ENCODE results near the gene GAS2L1.

Gene GAS2L1

DNA sequence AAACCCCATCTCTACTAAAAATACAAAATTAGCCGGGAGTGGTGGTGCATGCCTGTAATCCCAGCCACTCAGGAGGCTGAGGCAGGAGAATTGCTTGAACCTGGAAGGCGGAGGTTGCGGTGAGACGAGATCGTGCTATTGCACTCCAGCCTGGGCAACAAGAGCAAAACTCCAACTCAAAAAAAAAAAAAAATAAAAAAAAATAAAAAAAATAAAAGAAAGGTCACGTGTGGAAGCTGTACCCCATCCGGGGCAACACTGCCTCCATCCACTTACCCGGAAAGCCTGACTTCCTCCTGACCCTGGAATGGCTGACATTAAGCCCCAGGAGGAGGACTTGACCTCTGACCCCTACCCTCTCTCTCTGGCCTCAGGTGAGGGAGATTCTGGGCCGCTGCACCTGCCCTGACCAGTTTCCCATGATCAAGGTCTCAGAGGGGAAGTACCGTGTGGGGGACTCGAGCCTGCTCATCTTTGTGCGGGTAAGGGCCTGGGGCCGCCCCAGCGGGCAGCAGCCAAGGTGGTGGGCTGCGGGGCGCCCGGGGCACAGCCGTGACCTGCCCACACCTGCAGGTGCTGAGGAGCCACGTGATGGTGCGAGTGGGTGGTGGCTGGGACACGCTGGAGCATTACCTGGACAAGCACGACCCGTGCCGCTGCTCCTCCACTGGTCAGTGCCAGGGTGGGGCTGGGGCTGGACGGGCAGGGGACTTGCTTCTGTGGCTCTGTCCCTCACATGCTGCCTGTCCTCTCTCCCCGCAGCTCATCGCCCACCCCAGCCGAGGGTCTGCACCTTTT is 3.8 kb downstream of the GAS2L1 start:
- DNase-seq = no peak

DNA sequence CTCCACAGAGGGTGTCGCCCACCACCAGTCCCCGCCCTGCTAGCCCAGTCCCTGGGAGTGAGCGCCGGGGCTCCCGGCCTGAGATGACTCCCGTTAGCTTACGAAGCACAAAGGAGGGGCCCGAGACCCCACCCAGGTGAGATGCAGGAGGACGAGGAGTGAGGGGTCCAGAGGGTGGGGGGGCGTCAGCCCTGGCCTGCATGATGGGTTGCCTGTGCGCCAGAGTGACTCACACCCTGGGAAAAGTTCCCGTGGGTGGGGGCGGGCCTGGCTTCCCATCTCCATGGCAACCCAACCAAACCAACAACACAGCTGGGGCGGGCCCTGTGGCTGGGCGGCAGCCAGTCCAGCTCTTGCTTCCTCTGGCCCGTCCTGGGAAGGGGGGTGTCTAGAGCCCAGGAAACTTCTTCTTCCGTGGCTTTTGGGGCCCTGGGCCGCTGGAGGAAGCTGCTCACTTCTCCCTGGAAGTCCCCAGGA is 4.5 kb downstream of the GAS2L1 start:
- DNase-seq = no peak

DNA sequence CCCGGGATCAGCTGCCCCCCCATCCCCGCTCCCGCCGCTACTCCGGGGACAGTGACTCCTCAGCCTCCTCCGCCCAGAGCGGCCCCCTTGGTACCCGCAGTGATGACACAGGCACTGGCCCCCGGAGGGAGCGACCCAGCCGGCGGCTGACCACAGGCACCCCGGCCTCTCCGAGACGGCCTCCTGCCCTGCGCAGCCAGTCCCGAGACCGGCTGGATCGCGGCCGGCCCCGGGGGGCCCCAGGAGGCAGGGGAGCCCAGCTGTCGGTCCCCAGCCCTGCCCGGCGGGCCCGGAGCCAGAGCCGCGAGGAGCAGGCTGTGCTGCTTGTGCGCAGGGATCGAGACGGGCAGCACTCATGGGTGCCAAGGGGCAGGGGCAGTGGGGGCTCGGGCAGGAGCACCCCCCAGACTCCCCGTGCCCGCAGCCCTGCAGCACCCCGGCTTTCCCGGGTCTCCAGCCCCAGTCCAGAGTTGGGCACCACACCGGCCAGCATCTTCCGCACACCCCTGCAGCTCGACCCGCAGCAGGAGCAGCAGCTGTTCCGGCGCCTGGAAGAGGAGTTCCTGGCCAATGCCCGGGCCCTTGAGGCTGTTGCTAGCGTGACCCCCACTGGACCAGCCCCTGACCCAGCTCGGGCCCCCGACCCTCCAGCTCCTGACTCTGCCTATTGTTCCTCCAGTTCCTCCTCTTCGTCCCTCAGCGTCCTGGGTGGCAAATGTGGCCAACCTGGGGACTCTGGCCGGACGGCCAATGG is 5.2 kb downstream of the GAS2L1 start:
- DNase-seq = no peak

DNA sequence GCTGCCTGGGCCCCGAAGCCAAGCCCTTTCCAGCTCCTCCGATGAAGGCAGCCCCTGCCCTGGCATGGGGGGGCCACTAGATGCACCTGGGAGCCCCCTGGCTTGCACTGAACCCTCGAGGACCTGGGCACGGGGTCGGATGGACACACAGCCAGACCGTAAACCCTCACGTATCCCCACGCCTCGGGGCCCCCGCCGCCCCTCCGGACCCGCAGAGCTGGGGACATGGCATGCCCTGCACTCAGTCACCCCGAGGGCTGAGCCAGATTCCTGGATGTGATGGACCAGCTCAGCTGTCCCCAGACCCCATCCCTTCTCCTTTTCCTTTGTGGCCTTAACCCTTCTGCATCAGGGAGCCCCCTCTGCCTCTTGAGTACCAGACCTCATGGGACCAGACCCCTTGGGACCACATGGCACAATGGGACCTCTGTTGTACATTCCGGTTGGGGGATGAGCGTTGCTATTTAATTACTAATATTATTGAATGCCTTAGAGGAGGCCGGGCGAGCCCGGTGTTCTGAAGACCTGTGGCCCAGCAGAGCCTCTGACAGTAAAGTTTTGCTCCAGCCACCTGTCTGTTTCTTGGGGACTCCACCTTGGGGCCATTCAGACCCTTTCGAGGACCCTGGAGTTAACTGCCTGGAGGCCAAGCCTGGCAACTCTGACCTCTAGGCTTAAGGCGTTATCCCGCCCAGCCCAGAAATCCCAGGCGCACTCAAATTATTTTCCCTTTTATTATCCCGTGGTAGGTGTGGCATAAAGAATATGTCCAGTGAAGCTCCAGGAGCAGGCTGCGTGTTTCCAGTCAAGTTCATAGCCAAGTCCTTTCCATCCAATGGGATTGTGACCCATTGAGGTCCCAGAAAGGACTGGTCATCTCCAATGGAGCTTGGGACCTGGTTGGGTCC is 6.0 kb downstream of the GAS2L1 start:
- no peak for DNase-seq

DNA sequence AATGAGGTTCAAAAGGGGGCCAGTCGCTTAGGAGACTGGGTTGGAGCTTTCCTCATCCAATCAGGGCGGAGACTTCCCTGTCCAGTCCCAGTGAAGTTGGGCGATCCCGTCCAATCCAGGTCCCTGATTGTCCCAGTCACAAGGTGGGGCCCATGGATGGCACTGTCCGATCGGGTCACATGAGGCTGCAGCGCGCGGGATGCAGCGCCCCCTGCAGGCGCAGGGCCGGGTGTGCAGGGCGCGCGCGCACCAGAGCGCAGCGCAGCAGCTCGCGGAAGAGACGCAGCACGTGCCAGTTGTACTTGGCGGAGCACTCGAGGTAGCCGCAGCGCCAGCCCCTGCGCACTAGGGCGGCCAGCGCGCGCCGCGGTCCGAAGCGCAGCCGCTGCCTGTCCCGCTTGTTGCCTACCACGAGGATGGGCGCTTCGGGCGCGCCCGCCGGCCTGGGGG is 6.7 kb downstream of the GAS2L1 start:
- DNase-seq = no peak

DNA sequence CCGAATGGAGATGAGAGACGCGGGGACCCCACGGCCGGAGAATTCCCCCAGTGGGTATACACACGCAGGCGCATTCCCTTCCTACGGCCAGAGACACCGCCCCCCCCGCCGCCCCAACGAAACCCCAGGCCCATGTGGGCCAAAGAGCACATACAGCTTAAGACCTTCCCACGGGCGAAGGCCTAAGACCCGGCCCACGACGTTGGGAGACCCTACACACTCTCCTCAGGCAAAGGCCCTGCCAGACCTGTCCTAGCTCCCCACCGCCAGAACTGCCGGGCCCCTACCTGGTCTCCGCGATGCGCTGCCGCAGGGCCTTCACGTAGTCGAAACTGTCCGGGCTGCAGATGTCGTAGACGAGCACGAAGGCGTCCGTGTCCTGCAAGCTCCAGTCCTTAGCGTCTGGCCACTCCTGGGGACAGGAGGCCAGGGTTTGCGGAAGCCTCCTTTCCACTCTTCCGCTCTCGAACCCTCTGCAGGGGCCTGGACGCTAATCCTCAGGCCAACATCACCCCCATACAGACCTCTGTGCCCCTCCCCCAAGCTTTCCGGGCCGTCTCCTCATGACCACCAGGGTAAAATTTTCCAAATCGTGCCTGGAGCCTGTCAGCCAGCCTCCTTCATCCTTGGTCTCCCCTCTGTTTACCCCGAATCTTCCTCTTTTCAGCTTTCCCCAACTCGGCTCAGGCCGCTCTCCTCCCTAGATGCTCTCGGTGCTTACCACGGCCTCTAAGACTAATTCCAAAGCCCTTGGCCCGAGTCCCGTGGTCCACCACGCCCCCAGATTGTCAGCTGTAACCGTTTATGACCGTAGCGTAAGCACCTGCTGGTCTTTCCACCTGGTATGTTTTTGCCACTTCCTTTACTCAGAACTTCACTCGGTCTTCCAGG is 7.4 kb downstream of the GAS2L1 start:
- DNase-seq = no peak

DNA sequence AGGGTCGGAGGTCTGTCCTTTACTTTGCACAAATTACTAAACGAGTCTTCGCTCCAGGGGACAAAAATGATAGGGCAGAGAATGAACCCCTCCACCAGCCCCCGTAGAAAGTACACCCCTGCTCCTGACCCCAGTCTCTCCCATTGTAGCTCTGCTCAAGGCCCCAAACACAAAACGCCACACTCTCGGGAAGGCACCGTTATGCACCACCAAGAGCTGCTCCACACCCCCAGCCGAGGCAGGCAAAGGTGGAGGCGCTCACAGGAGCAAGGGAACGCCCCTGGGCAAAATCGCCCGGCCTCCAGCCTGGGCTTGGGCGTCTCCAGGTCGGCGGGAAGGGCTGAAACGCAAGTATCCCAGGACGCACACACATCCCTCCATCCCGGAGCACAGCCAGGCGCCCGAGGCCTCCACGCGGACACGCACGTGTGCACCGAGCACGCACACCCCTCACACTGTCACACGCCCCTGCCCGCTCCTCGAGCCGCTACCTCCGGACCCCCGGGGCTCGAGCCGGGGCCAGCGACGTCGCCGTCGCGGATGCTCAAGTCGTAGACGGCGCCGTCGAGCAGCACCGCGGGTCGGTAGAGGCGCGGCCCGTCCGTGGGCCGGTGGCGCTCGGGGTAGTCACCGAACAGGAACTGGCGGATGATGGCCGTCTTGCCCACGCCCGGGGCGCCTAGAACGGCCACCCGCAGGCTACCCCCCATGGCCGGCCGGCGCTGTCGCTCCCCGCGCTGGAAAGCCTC is 8.3 kb downstream of the GAS2L1 start:
- no peak for DNase-seq

DNA sequence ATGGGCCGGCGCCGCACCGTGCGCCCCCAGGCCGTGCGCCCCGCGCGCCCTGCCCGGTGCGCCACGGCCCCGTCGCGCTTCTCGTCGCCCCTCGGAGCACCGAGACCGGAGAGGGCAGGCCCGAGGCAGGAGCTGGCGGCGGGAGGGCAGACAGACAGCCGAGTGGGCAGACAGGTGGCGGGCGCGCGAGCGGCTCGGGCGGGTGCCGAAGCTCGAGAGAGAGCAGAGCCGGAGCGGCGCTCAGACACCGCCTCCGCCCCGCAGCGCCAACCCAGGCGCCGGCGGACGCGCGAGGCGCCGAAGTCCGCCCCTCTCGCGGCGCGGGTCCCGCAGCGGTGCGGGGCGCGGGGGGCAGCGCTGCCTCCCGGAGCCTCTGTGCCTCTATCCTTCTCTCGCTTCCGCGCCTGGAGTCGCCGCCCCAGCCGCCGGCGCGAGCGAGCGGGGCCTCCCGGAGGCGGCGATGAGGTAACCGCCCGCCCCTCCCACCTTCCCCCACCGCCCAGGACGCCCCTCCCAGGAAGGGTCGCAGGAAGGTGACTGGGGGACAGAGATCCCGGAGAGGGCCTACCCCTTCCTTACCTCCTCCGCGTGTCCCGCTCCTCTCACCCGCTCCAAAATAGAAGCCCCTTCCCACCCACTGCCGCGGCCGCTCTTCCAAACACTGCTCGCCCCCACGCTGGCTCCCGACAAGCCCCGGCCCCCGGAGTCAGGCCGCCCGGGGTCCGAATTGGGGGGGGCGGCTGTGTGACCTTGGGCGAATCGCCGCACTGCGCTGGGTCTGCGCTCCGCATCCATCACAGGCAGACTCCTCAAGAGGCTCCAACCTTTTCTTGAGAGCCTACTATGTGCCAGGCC is 9.1 kb downstream of the GAS2L1 start, which contains the start of gene RASL10A:
RASL10A (minus strand) TSS at position 412 of the 855 bp plus-strand sequence. CDS start 451 bp downstream, outside the sequence.
- no peak for DNase-seq

DNA sequence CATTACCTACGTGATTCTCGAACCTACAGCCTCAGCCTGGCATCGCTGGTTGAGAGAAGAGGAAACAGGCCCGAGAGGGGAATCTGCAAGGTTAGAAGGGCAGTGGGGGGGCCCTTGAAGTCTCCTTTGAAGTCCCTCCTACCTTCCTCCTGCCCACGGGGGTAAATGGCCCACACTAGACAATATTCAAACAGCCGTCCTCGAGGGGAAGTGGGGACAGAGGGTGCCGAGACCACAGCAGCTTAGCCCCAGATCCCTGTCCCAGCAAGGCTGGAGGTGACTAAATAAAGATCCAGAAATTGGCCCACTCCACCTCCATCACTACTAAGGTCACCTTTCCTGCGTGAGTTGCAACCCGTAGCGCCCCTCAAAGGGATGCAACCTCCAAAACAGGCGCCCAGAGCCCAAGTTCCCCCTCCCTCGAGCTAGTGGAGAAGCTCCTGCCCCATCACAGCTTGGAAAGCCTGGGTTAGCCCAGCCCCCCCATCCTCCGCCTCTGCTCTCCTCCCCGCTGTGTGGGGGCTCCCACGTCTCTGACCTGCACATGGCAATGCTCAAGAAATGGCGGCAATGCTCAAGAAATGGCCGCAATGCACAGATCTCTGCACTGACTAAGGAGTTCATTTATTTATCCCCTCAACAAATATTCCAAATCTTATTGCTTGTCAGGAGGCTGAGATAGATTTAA is 9.8 kb downstream of the GAS2L1 start:
- DNase-seq = no peak

DNA sequence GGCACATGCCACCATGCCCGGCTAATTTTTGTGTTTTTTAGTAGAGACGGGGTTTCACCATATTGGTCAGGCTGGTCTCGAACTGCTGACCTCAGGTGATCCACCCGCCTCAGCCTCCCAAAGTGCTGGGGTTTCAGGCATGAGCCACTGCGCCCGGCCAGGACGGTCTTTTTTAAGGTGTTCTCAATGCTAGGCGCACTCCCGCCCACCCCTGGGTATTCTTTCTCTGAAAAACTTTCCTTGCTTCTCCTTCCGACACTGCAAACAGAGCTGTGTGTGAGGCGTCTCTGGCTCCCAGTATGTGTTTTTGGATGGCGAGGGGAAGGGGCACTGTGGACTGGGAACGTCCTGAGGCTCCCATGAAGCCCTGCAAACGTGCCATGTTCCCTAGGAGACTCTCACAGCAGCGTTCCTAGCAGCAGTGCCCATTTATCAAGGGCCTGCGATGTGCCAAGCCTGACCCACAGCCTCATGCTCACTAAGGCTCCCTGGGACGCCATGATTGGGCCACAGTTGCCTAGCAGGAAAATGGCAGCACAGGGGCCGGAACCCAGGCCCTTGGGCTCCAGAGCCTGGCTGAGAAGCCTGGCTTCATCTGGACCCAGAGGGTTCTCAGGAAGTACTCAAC is 11.5 kb downstream of the GAS2L1 start:
- no peak for DNase-seq

DNA sequence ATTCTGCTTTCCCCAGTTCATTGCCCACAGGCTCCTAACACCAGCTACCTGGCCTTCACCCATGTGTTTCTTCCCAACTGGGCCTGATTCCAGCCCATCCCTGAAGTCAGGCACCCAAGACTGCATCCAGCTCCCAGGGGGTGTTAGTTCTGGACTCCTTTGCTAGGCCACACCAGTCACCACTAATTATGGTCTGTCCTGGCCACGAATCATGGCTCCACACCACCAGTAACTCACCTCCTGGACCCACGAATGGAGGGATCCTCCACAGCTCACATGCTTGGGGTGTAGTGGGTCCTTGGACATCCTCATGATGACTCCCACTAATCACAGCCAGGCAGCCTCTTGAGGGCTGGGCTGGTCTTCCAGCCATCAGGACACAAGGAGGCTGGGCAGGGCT is 12.6 kb downstream of the GAS2L1 start:
- no peak for DNase-seq

DNA sequence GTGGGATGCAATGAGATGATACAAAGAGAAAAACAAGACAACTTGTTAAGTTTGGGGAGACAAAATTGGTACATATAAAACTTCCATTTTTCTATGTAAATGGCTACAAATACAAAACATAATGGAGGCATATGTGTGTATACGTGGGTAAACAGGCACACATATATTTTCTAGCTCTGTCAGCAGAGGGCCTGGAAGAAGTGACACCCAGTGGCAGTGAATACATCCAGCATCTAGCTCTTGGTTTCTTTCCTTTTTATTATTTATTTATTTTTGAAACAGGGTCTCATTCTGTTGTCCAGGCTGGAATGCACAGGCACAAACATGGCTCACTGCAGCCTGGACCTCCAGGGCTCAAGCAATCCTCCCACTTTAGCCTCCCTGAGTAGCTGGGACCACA is 14.1 kb downstream of the GAS2L1 start:
- no peak for DNase-seq

DNA sequence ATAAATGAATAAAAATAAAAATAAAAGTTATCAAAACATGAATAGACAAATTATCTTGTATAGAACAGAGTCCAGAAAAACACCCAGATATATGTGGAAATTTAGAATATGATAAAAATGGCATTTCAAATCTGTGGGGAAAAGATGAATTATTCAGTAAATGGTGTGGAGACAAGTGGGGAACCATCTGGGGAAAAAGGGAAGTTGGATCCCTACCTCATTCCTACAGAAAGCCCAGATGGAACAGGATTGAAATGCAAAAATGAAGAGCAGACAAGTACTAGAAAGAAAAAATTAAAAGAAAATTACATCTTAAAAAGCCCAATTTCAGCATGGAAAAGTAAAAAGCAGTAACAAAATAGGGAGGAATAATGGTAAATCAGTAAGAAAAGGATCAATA is 17.2 kb downstream of the GAS2L1 start:
- no peak for DNase-seq

DNA sequence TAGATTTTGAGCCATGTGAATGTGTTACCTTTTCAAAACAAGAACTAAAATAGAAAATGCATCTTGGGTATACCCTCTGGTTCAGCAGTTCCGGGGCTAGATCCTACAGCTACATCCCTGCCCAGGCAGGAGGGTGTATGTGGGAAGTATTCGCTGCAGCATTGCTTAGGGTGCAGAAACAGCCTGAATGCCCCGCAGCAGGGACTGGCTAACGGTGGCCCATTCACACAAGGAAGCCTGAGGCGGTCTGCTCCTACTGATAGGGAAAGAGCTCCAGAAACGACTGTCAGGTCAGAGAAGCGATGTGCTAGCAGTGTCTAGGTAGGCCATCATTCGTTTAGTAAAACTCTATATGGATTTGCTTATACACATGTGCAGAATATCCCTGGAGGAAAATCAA is 18.9 kb downstream of the GAS2L1 start:
- DNase-seq = no peak

DNA sequence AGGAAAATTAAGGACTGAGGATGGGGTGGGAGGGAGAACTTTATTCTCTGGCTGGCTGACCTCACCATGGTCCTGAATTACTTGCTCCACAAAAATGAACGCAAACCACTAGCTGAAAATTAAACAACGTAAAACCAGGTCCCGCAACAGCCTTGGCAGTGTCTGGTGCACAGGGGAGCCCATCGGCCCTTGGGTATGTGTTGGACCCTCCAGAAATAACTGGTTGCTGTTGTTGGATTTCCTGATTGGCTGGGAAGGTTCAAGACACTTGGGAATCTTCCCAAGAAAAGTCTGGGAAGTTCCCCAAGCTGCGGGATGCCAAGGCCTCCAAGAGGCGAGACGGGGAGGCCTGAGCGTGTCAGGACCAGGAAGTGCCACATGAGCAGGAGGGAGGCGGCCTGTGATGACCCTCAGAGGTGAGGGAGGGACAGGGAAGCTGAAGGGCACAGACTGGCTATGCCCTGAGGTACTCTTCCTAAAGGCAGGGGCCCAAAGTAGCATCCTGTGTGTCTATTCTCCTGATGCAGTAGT is 19.4 kb downstream of the GAS2L1 start:
- no peak for DNase-seq

DNA sequence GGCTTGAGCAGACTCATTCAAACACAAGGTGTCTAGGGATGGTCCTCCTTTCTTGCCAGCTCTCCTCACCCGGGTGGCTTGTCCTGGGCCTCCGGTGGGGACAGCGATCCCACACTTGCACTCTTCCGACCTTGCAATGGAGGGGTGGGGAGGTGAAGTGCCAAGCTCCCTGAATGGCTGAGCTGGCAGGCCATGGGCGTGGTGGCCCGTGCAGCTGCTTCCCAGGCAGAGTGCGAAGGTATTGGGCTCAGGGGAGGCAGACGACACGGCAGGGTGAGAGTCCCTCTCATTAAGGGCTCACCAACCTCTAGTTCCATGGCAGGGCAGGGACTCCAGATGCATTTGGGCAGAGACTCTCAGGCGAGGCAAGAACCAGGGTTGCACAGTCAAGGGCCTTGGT is 20.0 kb downstream of the GAS2L1 start:
- no peak for DNase-seq

DNA sequence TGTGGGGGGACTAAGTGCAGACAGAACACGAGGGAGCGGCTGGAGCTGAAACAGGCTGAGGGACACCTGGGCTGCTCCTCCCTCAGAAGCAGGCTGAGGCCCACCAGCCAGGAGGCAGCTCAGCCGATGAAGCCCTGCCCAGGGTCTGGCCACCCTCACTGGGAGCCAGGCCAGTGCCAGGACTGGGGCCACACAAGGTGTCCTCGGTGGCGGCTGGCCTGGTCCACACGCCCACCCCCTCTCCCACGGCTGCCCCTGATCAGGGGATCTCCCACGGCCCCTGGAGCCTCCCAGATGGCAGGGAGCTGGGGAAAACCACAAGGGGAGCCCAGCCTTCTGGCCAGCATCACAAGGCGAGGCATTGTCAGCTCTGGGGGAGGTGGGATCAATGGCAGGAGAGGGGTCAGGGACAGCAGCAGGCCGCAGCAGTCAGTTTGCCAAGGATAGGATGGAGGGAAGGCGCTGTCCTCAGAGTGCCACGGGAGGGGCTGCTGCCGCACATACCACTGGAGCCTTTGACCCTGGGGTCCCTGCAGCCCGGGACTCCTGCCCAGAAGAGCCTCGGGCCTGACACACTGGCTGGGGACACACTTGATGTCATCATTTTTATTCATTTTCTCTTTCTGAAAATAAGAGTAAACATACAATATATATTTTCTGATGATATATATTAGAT is 20.8 kb downstream of the GAS2L1 start:
- no peak for DNase-seq

DNA sequence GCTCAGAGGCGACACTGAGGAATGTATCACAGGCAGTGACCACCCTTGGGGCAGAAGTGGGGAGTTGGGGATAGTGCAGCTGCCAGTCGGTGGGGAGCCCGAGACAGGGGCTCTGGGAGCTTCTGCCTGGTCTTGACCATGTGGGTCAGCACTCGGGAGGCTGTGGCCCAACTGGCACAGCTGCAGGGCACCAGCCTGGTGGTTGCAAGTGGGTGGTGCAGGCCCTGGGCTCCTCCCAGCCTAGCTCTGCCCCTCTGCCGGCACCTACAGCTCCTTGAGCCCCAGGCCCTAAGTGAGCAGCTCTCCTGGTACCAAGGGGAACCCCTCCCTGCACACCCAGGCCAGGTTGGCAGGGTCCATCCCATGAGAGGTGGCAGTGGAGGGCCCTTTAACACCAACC is 21.6 kb downstream of the GAS2L1 start:
- no peak for DNase-seq

Measured in activated naive CD4-positive, alpha-beta T cell (primary cell).